Measurements from ENCODE around the gene PLPP7.
"Not testable (repeated sequence)": the region's sequence is repeated elsewhere in the genome, so short reads cannot be mapped to it uniquely, and the experiment has no call there.

The PLPP7 gene

GRCh38 chr9:131289301-131290035 is at the start of gene PLPP7:
Gene PLPP7 (plus strand): TSS chr9:131289723. CDS start chr9:131289998, 275 bp downstream.
- DNase-seq (ENCODE audit: low read depth, low spot score): peak; percentile 15

- no peak for DNase-seq (ENCODE audit: low read depth, low spot score)
Observed at GRCh38 chr9:131240047-131240921, 49.2 kb upstream of the PLPP7 start.

GRCh38 chr9:131244331-131244730 is 45.2 kb upstream of the PLPP7 start:
- not testable (repeated sequence) for DNase-seq (ENCODE audit: low read depth, low spot score)

GRCh38 chr9:131246618-131247017 is 42.9 kb upstream of the PLPP7 start:
- DNase-seq (ENCODE audit: low read depth, low spot score): no peak

GRCh38 chr9:131252120-131252519 is 37.4 kb upstream of the PLPP7 start:
- DNase-seq (ENCODE audit: low read depth, low spot score): no peak

- no peak for DNase-seq (ENCODE audit: low read depth, low spot score)
Observed at GRCh38 chr9:131253891-131254491, 35.5 kb upstream of the PLPP7 start.

GRCh38 chr9:131254626-131255025 is 34.9 kb upstream of the PLPP7 start:
- no peak for DNase-seq (ENCODE audit: low read depth, low spot score)

- no peak for DNase-seq (ENCODE audit: low read depth, low spot score)
Observed at GRCh38 chr9:131255676-131256197, 33.8 kb upstream of the PLPP7 start.

GRCh38 chr9:131257266-131258025 is 32.1 kb upstream of the PLPP7 start:
- no peak for DNase-seq (ENCODE audit: low read depth, low spot score)

- DNase-seq (ENCODE audit: low read depth, low spot score): no peak
Observed at GRCh38 chr9:131258186-131258585, 31.3 kb upstream of the PLPP7 start.

- no peak for DNase-seq (ENCODE audit: low read depth, low spot score)
Observed at GRCh38 chr9:131258698-131259431, 30.7 kb upstream of the PLPP7 start.

GRCh38 chr9:131259432-131259898 is 30.1 kb upstream of the PLPP7 start:
- DNase-seq (ENCODE audit: low read depth, low spot score): no peak

- no peak for DNase-seq (ENCODE audit: low read depth, low spot score)
Observed at GRCh38 chr9:131259916-131260597, 29.5 kb upstream of the PLPP7 start.

GRCh38 chr9:131260751-131261452 is 28.6 kb upstream of the PLPP7 start:
- DNase-seq (ENCODE audit: low read depth, low spot score): no peak

GRCh38 chr9:131262327-131263032 is 27.0 kb upstream of the PLPP7 start:
- DNase-seq (ENCODE audit: low read depth, low spot score): no peak

- not testable (repeated sequence) for DNase-seq (ENCODE audit: low read depth, low spot score)
Observed at GRCh38 chr9:131263033-131263343, 26.5 kb upstream of the PLPP7 start.

GRCh38 chr9:131263701-131264100 is 25.8 kb upstream of the PLPP7 start:
- DNase-seq (ENCODE audit: low read depth, low spot score): no peak

GRCh38 chr9:131264231-131264630 is 25.3 kb upstream of the PLPP7 start:
- no peak for DNase-seq (ENCODE audit: low read depth, low spot score)

Data from smooth muscle cell of the brain vasculature (primary cell).